CD4-positive, alpha-beta T cell treated with Interferon gamma for 1 hour (primary cell): Measurements from ENCODE around the gene GFPT2.

Experiments used
- DNase-seq: peaks from one replicate; pipeline ENCODE4 v3.0.0-alpha.2; 2020

Gene GFPT2

DNA sequence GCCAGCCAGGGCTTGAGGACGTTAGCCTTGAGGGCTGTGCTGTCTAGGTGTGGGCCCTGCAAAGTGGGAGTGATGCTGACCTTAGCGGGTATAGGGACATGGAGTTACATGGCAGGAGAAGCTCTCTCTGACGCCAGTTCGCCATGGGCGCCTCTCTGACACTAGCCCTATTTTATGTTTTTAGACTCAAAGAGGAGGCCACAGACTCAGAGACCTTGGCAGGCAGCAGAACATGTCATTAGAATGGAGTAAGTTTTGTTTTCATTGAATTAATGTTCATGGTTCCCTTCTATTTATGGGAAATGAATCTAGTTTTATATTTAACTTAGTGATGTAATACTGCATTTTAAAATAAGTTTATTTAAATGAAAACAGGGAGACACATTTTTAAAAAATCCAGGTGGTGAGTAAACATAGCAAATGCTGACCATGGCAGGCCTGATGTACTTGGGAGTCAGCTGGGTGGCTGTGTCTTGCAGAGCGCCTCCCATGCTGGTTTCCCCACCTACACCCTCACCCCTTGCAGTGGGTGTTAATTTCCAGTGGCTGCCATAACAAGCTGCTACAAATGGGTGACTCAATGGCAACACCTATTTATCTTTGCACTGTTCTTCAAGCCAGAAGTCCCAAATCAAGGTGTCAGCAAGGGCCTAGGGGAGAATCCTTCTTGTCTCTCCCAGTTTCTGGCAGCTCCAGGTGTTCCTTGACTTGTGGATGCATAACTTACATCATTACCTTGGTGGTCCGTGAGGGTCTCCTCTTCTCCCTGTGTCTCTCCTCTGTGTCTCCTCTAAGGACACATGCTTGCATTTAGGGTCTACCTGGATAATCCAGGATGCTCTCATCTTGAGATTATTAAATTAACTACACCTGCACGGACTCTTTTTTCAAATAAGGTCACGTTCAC lies 25.6 kb upstream of the GFPT2 start:
- no peak for DNase-seq

DNA sequence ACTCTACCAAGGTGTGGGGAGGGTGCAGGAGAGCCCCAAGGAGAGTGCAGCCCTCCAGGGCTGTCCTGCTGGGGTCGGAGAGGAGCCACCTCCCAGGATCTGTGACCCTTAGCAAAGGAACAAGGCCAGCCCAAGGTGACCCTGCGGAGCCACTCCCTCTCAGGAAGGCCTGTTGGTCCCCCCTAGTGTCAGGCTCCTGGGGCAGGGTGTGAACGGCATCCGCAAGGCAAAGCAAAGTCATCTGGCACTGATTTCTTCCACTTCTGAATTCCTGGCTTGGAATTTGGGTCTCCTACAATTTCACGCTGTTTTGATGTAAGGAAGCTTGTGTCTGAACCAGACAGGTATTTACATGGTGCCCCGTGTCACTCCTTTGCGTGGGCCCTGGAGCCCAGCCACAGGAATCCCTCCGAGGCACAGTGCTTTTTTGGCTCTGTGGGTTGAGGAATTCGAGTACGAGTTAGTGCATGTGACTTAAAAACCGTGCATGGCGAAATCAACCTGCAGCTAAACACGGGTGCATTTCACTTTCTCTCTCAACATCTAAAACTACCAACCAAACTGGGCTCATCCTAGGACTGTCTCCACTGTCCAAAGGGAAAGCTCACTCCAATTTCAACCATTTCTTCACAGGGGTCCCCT lies 24.5 kb upstream of the GFPT2 start:
- DNase-seq: no peak

DNA sequence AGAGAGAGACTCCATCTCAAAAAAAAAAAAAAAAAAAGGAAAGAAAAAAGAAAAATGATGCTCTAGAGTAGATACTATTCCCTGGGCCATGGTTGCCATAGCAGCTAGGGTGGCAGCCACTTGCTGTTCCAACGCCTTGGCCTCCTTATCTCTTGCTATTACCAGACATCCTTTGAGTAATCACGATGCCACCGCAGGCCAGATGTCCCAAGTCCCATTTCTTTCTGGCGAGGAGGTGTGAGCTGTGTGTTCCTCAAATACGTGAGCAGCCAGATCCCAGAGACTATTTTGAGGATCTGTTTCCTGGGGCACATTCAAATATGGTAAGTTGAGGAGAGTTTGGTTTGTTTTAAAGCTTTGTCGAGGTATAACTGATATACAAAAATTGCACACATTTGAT lies 23.4 kb upstream of the GFPT2 start:
- DNase-seq: no peak

DNA sequence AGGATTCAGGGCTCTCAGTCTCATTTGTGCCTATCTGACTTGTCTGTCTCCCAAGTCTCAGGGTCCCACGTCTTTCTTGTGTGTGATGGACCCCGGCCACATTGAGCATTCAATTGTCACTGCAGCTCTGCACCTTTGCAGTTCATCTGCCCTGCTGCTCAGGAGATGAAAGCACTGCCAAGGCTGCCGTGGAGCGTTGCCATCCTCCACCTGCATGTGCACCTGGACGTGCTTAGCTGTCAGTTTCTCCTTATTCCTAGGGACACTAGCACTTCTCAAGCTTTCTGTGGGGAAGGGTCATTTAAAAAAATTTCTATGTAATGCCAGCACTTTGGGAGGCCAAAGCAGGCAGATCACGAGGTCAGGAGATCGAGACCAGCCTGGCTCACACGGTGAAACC lies 22.8 kb upstream of the GFPT2 start:
- DNase-seq: no peak

DNA sequence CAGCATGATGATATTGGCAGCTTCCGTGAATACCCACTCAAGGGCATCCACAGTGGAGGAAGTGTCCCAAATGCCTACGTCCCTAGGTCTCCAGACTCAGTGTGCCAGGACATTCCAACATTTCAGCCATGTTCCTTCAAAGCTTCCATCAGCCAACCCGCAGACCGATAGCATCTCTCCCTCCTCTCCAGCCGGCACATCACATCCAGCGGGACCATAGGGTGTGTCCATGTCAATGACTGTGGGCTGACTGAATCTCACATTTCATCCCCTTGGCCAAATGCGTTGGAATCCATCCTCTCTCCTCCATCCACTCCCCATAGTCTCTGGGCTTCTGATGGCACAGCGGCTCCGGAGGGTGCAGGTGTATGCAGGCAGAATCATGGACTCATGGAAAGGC lies 22.2 kb upstream of the GFPT2 start:
- DNase-seq: no peak

DNA sequence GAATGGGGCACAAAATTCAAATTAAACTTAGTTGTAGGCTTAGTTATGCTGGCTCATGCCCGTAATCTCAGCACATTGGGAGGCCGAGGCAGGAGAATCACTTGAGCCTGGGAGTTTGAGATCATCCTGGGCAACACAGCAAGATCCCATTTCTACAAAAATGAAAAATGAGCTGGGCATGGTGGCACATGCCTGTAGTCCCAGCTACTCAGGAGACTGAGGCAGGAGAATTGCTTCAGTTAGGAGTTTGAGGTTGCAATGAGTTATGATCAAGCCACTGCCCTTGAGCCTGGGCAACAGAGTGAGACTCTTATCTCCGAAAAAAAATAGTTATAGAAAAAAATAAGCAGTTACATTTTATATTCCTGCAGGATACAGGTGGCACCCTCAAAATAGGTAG lies 20.7 kb upstream of the GFPT2 start:
- DNase-seq: no peak

DNA sequence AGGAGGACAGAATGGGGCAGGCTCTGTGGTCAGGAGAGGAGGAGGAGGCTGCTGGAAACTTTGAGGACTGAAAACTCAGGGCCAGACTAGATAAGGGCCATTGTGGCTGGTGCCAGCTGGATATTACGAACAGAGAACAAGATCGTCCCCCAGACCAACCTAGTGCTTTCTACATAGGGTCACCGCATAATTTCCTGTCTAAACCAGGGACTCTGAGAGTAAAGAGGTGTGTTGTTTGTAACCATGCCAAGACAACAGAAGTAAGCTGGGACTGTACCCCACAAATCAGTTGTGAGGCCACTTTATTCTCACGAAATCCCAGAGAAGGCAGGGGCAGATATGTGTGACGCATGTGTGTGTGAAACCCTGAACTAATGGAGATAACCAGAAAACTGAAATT lies 20.3 kb upstream of the GFPT2 start:
- no peak for DNase-seq

DNA sequence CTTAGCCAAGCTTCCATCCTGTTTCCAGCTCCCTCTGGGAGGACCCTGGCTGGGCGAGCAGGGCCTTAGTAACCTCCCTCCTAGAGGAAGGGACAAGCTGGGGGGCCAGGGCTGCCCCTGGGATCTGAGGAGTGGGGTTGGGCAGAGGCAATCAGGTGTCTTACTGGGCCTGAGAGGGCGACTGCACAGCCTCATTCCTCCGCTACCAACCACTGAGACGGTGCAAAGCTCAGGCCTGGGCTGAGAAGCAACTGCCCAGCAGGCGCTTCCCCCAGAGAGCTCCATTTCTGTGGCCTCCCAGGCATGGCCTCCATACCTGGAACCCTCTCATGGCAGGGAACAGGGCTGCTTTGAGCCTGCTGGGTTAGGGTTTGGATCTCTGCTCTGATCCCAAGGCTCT lies 18.8 kb upstream of the GFPT2 start:
- no peak for DNase-seq

DNA sequence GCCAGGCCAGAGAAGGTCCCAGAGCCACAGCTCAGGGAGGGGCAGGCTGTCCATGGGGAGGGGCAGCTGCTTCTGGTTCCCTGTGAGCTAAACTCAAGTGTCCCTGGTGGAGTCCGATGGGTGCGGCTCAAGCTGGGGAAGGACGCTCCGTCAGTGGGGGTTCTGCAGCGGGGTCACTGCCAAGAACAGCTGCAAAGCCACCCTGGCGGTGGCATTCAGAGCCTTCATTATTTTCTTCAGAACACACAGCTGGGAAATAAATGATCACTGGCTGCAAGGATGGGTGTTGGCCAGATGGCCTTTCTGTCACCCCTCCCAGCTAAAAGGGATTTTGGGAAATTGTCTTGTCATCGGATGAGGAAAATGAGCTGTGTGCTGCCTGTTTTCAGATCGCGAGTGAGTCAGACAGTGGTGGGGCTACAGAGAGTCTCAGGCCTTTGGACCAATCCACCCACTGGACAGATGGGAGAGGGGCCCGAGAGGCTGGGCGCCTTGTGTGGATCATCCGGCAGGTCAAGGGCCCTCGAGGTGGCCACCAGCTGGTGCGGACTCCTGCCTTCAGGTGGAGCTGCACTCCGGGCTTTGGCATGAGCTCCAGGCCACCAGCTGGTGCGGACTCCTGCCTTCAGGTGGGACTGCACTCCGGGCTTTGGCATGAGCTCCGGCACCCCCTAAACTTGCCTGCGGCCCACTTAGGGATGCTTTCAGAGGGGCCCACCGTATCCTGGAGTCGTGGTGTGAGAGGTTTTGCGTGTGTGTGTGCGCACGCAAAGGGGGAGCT lies 17.9 kb upstream of the GFPT2 start:
- no peak for DNase-seq

DNA sequence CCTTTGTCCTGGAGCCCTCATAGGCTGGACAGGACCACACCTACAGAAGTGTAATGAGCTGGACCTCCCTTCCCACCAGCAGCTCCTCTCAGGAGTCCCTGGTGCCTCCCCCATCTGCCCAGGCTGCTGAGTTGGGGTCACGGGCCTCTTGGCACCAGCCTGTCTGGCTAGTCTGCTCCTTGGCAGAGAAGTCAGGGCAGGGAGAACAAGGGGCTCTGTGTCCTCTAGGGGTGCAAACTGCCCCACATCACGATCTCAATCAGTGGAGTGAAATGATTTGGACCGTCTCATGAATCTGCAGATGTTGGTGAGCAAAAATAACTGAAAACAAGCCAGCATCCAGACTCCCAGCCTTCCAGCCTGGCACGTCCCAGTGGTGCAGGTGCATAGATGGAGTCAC lies 14.9 kb upstream of the GFPT2 start:
- no peak for DNase-seq

DNA sequence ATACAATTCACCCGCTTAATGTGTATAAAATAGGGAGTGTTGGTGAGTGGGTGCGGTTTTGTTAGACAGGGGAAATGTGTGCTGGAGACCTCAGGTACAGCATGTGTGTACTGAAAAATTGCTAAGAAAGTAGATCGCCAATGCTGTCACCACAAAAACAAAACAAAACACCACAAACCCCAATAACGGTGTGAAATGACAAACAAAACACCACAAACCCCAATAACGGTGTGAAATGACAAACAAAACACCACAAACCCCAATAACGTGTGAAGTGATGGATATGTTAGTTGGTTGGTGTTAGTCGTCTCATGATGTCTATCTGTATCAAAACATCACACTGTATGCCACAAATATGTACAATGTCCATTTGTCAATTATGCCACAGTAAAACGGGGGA lies 14.2 kb upstream of the GFPT2 start:
- DNase-seq: no peak

DNA sequence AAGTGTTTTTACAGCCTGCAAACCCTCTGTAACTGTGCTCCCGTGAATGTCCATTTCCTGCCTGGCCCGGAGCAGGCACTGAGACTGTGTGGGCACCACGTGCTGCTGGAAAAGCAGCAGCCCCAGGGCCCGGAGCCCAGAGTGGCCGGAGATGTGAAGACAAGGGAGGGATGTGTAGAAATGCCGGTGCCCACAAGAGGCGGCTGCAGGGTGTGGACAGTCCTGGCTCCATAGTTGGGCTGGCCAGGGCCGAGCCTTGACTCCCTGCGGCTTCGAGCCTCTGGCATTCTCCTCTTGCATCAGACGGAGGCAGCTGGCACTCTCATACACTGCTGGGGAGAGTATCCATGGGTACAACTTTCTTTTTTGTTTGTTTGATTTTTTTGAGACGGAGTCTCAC lies 13.2 kb upstream of the GFPT2 start:
- DNase-seq: no peak

DNA sequence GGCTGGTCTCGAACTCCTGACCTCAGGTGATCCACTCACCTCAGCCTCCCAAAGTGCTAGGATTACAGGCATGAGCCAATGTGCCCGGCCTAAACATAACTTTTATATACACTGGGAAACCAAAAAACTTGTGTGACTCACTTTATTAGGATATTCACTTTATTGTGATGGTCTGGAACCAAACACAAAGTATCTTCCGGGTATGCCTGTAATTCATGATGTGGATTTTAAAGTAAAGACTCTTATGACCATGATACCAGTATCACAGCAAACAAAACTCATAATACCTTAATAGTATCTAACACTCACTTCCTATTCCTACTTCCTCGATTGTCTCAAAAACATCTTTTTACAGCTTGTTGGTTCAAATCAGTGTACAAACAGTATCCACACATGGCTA lies 12.7 kb upstream of the GFPT2 start:
- no peak for DNase-seq

DNA sequence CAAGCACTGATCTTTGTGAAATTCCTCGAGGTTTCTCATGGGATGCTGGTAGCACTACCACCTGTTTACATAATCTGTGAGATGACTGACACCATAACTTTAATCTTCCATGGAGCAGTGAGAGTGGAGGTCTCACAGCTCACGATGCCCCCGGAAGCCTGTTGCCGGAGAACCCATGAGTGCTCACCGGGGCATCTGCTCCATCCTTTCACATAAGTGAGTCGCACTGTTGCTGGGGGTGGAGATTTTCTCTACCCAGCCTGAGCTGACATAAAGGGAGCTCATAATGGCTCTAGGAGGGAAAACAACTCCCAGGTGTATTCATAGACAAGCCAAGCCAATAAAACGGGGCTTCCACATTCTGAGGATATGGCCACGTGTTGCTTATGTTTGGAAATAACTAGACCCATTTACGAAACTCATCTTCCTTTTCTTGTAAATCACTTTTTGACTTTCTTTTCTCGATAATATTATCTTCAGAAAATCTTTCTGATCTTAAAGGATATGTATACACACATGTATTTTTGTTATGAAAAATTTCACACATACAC lies 11.2 kb upstream of the GFPT2 start:
- no peak for DNase-seq

DNA sequence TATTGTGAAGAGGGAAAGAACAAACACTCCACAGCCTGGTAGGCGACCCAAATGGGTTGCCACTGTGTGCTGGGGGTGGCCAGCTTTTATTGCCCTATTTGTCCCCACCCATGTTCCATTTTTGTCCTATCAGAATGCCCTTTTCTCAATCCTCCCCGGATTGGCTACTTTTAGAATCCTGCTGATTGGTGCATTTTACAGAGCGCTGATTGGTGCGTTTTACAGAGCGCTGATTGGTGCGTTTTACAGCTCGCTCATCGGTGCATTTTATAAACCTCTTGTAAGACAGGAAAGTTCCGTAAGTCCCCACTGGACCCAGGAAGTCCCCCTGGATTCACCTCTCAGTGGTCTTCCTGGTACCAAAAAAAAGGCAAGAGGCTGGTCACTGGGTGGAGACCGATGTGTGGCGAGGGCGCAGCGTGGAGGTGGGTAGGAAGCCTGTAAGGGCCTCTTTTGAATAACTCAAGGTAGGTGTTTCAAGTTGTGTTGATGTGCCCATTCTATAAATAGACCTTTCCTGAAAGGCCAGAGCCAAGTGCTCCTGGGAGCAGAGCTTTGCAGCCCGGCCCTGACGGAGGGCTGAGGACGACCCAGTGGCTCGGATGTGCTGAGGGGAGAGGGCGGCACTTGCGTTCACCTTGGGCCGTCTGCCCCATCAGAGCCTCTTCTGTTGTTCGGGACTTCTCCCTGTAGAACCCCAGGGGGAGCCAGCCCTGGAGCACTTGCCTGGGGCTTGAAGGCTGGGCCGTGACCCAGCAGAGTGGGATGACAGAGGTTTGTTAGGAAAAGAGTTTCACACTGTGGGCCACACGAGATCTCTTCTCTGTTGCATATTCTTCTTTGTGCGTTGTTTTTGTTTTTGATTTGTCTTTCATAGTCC lies 7.2 kb upstream of the GFPT2 start:
- no peak for DNase-seq

DNA sequence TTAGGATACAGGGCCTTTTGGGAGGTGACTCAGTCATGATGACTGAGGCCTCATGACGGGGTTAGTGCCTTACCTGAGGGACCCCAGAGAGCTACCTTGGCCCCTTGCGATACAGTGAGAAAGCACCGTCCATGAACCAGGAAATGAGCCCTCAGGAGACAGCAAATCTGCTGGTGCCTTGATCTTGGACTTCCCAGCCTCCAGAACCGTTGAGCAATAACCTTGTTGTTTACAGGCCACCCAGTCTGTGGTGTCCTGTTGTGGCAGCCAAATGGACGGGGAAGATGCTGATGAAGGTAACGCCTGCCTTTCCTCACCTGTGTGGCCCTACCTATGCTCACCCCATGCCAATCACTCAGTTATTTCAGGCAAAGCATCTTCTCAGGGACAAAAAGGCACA lies 5.6 kb upstream of the GFPT2 start:
- no peak for DNase-seq

DNA sequence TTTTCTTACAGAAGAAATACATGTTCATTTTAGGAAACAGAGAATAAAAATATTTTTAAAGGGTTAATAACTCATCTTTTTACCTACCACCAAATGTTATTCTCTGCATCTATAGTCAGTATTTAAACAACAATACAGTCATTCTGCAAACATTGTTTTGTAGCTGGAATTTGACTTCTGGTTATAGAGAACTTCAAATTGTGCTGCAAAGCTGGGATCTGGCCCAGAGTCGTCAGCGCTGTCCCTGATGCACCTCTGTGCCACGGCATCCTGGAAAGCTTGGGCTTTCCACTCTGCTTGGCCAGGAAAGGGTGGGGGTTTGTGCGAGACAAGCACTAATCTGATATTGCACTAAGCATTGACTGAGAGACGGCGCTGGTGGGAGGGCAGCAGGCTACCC lies 5.0 kb upstream of the GFPT2 start:
- no peak for DNase-seq

DNA sequence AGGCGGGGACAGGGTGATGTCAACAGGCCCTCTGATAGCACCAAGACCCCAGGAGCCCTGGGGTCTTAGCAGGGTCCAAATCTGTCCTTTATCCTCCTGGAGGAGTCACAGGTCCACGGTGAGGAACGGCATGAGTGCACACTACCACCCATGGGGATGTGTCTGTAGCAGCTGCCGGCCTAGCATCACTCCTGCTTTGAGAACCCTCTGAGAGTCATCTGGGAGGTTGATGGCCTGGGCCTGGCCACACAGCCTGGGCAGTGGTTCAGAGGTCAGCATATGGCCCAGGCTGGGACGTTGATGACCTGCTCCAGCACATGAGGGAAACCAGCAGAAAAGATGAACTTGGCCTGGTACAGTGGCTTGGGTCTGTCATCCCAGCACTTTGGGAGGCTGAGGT lies 1.8 kb upstream of the GFPT2 start:
- DNase-seq: no peak

DNA sequence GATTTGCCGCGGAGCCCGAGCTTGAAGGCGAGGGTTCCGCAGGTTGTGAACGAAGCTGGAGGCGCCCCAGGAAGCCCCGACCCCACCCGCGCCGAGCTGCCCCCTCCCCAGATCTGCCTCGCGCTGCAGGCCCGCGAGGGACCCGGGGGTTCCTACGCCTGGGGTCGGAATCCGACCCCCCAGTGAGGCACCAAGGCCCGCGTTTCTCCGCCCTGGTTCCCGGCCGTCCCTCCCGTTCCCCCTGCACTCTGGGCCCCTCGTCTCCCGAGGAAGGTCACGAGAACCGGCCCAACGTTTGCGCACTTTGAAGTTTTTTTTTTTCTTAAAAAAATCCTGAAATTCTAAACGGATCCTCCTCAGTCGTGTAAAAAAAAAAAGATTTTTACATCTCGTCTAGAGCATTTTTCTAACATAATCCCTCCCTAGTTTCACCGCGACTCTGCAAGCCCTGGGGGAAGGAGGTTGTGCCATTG lies 880 bp upstream of the GFPT2 start:
- no peak for DNase-seq

DNA sequence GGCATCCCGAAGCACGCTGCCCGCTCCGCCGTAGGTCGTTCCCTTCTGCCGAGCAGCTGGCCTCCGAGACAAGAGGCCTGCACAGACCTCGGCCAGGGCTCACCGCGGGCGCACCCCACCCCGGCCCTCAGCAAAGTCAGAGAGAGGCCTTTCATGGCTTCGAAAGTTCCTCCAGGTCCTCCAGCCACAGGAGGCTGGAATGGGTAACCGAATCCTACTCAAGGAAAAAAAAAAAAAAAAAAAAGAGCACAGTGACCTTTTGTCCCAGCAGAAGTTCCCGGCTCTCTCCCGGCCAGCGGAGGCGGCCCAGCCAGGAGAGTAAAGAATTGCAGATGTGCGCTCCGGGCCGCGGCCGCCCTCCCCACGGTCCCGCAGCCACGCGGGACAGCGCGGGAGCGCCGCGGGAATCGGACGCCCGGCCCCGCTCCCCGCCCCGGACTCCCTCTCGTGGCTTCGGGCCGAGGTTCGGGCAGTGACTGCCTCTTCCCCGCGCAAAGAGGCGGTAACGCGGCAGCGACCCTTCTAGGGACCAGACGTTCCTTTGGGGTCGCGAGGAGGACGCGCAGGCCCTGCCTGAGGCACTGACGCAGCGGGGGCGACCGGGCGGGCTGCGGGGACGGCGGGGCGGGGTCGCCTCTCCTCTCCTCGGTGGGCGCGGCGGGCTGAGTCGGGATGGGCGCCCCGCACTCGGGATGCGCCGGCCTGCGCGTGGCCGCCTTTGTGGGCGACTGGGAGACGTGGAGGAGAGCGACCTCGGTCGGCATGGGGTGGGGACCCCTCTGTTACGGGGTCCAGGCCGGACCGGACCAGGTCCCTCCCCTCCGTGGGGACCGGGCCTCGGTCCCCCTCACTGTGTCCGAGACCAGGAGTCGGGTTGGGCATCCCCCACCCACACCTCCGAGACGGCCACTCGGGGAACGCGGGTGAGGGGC lies 754 bp downstream of the GFPT2 start:
- DNase-seq: no peak
